OCI-LY7 (cell line): Measurements from ENCODE around the gene POC1B.

Experiments
- EZH2phosphoT487 ChIP-seq: fragments of 200-600 bp; sonication (generic); IDR thresholded peaks from 2 replicates; pipeline ENCODE4 v1.6.1; 2018; ENCODE audit warnings: low read depth, borderline replicate concordance, mild to moderate bottlenecking, mixed run types, antibody characterized with exemption, low read length, moderate library complexity, mixed read lengths
- TF ChIP-seq, protein P1 (sequence below): fragments of 200-600 bp; sonication (generic); conservative IDR thresholded peaks from 2 replicates; pipeline ENCODE4 v1.5.1; 2014; ENCODE audit warnings: mild to moderate bottlenecking, antibody characterized with exemption, low read length, moderate library complexity, mixed read lengths

DNA sequence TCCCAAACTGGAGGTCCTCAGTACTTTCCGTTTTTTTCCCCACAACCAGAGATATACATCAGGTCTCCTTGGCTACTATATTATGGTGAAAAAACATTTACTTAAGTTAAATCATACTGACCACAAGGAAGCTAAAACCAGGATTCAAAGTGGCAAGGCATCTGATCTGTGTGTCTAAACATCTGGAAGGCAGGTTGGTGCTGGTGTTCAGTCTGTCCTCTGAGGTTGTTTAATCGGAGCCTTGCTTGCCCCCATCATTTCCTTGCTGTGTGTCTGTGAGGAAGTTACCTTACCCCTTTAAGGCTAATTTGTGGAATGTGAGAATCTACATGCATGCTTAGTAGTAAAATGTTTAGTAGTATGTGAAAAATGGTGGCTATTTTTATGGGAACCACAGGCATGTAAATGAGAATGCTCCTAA lies 76.9 kb downstream of the POC1B start:
- TF ChIP-seq, protein P1, sequence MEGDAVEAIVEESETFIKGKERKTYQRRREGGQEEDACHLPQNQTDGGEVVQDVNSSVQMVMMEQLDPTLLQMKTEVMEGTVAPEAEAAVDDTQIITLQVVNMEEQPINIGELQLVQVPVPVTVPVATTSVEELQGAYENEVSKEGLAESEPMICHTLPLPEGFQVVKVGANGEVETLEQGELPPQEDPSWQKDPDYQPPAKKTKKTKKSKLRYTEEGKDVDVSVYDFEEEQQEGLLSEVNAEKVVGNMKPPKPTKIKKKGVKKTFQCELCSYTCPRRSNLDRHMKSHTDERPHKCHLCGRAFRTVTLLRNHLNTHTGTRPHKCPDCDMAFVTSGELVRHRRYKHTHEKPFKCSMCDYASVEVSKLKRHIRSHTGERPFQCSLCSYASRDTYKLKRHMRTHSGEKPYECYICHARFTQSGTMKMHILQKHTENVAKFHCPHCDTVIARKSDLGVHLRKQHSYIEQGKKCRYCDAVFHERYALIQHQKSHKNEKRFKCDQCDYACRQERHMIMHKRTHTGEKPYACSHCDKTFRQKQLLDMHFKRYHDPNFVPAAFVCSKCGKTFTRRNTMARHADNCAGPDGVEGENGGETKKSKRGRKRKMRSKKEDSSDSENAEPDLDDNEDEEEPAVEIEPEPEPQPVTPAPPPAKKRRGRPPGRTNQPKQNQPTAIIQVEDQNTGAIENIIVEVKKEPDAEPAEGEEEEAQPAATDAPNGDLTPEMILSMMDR, result no peak
- no peak for TF ChIP-seq EZH2phosphoT487
